ENCODE results near the gene HSP90AA1. TPM values are rescaled to one million over a fixed set of nuclear protein-coding genes. Genes with fewer than 3 reads are reported as not detected.

The HSP90AA1 gene
- total RNA-seq, 1 experiment from 2014 or later = 842 TPM

- H3K27me3 Mint-ChIP-seq (ENCODE audit: low read depth) = no peaks in the 10 kb centered on the region
- no peak for DNase-seq (ENCODE audit: low spot score)
- TF ChIP-seq SMAD3 (CRISPR knock-in tag; IDR thresholded peaks at IDR 0.05; ENCODE audit: borderline replicate concordance) (no peak), SMAD4 (CRISPR knock-in tag; IDR thresholded peaks at IDR 0.05) (no peak), GABPB1 (CRISPR knock-in tag; IDR thresholded peaks at IDR 0.05) (no peak), MAX (CRISPR knock-in tag; IDR thresholded peaks at IDR 0.05) (no peak), ATF2 (CRISPR knock-in tag; IDR thresholded peaks at IDR 0.05; ENCODE audit: borderline replicate concordance, low read depth) (no peak), EMX1 (CRISPR knock-in tag; IDR thresholded peaks at IDR 0.05) (no peak), NR1H2 (CRISPR knock-in tag; IDR thresholded peaks at IDR 0.05) (no peak), E2F1 (CRISPR knock-in tag; IDR thresholded peaks at IDR 0.05) (no peak), ZNF671 (CRISPR knock-in tag; IDR thresholded peaks at IDR 0.05) (no peak), ZNF396 (CRISPR knock-in tag; IDR thresholded peaks at IDR 0.05; ENCODE audit: borderline replicate concordance) (no peak), ETV6 (CRISPR knock-in tag; IDR thresholded peaks at IDR 0.05) (no peak), FOXK1 (CRISPR knock-in tag; IDR thresholded peaks at IDR 0.05) (no peak), GRHL2 (CRISPR knock-in tag; IDR thresholded peaks at IDR 0.05; ENCODE audit: insufficient replicate concordance, severe bottlenecking) (no peak)
- TF ChIP-seq, protein P1, sequence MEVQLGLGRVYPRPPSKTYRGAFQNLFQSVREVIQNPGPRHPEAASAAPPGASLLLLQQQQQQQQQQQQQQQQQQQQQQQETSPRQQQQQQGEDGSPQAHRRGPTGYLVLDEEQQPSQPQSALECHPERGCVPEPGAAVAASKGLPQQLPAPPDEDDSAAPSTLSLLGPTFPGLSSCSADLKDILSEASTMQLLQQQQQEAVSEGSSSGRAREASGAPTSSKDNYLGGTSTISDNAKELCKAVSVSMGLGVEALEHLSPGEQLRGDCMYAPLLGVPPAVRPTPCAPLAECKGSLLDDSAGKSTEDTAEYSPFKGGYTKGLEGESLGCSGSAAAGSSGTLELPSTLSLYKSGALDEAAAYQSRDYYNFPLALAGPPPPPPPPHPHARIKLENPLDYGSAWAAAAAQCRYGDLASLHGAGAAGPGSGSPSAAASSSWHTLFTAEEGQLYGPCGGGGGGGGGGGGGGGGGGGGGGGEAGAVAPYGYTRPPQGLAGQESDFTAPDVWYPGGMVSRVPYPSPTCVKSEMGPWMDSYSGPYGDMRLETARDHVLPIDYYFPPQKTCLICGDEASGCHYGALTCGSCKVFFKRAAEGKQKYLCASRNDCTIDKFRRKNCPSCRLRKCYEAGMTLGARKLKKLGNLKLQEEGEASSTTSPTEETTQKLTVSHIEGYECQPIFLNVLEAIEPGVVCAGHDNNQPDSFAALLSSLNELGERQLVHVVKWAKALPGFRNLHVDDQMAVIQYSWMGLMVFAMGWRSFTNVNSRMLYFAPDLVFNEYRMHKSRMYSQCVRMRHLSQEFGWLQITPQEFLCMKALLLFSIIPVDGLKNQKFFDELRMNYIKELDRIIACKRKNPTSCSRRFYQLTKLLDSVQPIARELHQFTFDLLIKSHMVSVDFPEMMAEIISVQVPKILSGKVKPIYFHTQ (CRISPR knock-in tag; IDR thresholded peaks at IDR 0.05) = no peak
- TF ChIP-seq, protein P2, sequence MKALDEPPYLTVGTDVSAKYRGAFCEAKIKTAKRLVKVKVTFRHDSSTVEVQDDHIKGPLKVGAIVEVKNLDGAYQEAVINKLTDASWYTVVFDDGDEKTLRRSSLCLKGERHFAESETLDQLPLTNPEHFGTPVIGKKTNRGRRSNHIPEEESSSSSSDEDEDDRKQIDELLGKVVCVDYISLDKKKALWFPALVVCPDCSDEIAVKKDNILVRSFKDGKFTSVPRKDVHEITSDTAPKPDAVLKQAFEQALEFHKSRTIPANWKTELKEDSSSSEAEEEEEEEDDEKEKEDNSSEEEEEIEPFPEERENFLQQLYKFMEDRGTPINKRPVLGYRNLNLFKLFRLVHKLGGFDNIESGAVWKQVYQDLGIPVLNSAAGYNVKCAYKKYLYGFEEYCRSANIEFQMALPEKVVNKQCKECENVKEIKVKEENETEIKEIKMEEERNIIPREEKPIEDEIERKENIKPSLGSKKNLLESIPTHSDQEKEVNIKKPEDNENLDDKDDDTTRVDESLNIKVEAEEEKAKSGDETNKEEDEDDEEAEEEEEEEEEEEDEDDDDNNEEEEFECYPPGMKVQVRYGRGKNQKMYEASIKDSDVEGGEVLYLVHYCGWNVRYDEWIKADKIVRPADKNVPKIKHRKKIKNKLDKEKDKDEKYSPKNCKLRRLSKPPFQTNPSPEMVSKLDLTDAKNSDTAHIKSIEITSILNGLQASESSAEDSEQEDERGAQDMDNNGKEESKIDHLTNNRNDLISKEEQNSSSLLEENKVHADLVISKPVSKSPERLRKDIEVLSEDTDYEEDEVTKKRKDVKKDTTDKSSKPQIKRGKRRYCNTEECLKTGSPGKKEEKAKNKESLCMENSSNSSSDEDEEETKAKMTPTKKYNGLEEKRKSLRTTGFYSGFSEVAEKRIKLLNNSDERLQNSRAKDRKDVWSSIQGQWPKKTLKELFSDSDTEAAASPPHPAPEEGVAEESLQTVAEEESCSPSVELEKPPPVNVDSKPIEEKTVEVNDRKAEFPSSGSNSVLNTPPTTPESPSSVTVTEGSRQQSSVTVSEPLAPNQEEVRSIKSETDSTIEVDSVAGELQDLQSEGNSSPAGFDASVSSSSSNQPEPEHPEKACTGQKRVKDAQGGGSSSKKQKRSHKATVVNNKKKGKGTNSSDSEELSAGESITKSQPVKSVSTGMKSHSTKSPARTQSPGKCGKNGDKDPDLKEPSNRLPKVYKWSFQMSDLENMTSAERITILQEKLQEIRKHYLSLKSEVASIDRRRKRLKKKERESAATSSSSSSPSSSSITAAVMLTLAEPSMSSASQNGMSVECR (CRISPR knock-in tag; IDR thresholded peaks at IDR 0.05; ENCODE audit: borderline replicate concordance) = no peak
- TF ChIP-seq, protein P3, sequence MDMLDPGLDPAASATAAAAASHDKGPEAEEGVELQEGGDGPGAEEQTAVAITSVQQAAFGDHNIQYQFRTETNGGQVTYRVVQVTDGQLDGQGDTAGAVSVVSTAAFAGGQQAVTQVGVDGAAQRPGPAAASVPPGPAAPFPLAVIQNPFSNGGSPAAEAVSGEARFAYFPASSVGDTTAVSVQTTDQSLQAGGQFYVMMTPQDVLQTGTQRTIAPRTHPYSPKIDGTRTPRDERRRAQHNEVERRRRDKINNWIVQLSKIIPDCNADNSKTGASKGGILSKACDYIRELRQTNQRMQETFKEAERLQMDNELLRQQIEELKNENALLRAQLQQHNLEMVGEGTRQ (CRISPR knock-in tag; IDR thresholded peaks at IDR 0.05) = no peak
- H3K4me1 Mint-ChIP-seq = peaks cover 53% of the 10 kb centered on the region
- ATAC-seq = no peak
- CTCF ChIA-PET = no interaction called here
- peak overlapping the region; percentile 96 for H3K27ac Mint-ChIP-seq
- peak overlapping the region; percentile 97 for H3K4me3 Mint-ChIP-seq
- POLR2A ChIA-PET = no interaction called here
- no peaks in the 10 kb centered on the region for H3K9me3 Mint-ChIP-seq
- H3K36me3 Mint-ChIP-seq = peaks cover 52% of the 10 kb centered on the region
Observed at GRCh38 chr14:102085948-102086708, 716 bp downstream of the HSP90AA1 start.
